CD1c-positive myeloid dendritic cell (primary cell): ENCODE measurements around the gene NXPH2.
"Not testable (repeated sequence)": the region's sequence is repeated elsewhere in the genome, so short reads cannot be mapped to it uniquely, and the experiment has no call there.

Experiments used
- DNase-seq: peaks from one replicate; pipeline ENCODE4 v3.0.0-alpha.2; 2016; ENCODE audit errors: extremely low spot score

The NXPH2 gene

DNA sequence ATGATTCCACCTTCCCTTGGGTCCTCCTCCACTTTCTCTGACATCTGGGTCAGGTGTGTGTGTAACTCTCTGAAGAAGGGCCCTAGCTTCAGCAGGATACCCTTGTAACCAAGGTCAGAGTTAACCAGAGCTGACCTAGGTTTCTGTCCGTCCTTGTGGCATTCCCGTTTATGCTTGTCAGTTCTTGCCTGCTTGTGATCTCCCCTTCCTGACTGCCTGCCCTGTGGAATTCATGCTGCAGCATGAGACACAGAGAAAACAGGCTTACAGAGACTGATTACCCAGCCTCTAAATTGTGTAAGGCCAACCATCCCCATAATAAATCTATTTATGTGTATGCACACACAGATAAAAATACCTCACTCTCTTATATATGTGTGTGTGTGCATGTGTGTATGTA, 22.8 kb downstream of the NXPH2 start:
- DNase-seq = no peak

DNA sequence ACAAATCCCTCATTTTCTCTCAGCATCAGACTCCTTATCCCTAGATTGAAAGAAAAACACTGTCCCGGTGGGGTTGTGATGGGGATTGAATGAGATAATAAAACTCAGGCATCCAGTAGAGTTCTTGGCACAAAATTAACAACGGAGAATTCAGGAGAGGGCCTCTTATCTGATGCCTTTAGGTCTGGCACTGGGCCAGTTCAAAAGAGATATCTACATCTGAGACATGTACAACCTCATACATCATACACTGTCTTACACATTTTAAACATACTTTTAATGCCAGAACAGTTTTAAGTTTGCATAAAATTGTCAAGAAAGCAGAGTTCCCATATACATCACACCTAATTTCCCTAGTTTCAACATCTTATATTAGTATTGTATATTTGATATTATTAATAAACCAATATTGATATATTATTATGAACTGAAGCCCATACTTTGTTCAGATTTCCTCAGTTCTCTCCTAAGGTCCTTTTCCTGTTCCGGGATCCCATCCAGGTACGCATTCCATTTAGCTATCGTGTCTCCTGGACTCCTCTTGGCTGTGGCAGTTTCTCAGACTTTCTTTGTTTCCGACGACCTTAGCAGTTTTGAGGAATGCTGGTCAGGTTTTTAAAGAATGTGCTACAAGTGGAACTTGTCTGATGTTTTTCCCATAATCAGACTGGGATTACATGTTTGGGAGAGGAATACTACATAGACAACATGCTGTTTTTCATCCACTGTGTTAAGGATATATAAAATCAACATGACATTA, 27.8 kb downstream of the NXPH2 start:
- DNase-seq = no peak

DNA sequence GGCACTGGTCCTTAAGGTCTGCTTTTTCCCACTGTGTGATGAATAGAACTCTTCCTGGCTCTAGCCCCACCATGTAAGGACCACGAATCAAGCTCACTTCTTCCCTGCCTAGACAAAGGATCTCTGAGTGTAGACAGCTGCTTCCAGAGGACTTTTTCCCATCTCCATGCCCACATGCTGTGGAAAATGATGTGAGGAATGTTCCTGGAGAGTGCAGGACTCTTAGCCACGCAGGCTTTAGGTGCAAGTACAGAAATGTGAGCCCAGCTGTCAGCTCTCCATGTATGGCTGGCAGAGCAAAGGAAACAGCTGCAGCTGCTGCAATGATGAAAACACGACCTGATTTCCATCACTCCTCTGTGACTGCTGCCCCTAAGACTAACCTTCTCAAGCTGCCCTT, 35.5 kb downstream of the NXPH2 start:
- no peak for DNase-seq

DNA sequence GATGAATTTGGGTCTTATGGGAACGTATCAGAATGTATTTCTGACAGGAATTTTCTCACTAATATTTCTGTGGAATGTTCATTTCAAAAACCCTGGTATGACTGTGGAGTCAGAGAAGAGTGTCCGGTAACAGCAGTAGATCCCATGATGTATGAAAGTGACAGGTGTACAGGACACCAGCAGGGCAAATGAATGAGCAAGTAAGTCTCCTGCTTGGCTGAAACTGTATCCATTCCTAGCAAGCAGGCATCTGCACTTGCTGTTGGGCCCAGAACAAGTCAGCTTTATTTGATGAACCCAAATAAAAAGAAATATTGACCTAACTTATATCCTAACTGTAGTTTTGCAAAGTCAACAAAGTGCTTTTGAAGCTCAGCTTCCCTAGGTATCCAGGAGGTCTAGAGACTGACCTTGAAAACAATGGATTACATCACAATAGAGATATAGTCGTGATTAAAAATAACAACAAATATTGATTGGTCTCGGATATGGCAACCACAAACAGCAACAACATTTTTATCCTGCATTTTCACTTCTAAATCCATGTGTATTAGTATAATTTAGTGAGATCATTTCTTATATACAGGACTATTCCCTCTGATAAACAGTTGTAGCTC, 37.6 kb downstream of the NXPH2 start:
- no peak for DNase-seq

DNA sequence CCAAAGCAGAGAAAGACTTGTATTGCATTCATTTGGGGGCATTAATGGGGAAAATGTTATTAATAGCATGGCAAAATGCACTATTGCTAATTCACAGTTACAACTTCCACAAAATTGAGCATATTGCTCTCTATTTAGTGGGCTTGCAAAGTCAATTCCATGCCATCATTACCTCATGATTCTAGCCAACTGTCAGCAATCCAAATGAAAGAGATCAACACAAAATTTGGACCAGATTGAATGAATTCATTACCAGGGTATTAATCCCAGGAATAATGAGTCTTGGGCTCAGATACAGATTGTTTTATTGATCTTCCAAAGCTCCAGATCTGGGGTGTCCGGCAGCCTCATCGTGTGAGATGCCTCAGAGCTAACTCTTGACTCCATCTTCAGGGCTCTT, 38.3 kb downstream of the NXPH2 start:
- no peak for DNase-seq

DNA sequence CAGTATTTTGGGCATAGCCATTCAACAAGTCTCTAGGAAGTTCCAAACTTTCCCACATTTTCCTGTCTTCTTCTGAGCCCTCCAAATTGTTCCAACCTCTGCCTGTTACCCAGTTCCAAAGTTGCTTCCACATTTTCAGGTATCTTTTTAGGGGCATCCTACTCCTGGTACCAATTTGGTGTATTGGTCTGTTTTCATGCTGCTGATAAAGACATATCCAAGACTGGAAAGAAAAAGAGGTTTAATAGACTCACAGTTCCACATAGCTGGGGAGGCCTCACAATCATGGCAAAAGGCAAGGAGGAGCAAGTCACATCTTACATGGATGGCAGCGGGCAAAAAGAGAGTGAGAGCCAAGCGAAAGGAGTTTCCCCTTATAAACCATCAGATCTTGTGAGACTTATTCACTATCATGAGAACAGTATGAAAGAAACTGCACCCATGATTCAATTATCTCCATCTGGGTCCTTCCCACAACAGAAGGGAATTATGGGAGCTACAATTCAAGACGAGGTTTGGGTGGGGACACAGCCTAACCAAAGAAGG, 43.1 kb downstream of the NXPH2 start:
- DNase-seq = not testable (repeated sequence)

DNA sequence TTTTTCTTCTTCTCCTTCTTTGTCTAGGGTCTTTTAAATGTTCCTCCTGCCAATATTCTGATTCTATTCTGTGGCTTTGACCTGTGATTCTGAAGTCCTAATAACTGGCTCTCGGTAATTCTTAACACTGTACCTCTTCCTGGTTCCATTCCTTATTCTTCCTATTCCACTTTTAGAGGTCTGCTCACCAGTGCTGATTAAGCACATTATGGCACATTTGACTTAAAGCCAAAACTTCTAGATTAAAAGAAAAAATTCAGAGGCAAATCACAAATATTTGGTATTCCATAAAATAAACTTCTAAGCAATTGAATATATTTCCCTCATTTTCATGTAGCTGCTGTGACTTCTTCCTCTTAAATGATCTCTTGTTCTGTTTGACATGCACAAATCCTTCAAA, 47.5 kb downstream of the NXPH2 start:
- no peak for DNase-seq

DNA sequence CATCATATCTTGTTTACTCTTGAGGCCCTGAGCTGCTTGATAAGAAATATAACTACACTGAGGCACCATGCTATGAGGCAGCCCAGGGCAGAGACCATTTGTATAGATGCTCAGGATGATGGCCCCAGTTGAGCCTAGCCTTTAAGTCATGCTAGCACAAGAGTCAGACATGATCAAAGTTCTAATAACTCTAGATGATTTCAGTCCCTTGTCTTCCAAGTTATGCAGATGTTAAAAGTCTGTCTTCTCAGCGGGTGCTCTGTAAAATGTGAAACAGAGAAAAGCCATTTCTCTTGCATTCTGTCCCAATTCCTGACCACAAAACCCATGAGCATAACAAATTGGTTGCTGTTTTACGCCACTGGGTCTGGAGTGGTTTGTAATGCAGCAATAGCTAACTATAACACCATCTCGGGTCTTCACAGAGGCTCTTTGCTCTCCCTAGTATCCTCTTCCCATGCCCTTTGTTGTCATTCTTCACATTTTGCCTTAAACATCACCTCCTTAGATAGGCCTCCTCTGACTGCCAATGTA, 49.6 kb downstream of the NXPH2 start:
- DNase-seq = no peak

DNA sequence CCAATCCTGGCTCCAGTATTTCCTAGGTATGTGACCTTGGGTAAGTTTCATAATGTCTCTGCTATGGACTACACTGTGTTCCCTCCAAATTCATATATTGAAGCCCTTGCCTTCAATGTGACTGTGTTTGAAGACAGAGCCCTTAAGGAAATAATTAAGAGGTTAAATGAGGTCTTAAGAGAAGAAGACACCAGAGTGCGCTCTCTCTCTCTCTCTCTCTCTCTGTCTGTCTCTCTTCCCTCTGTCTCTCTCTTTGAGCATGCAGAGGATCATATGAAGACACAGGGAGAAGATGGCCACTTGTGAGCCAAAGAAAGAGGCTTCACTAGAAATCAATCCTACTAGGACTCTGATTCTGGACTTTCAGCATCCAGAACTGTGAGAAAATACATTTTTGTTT, 52.2 kb downstream of the NXPH2 start:
- no peak for DNase-seq

DNA sequence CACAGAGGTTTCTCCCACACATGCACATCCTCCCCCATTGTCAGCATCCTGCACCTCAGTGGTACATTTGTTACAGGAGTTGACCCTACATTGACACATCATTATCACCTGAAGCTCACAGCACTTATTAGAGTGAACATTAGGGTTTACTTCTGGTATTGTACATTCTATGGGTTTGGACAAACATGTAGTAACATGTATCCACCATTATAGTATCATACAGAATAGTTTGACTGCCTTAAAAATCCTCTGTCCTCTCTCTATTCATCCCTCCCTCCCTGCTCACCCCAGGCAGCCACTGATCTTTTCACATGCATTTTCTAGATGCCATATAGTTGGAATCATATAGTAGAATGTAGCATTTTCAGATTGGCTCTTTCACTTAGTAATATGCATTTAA, 53.5 kb downstream of the NXPH2 start:
- no peak for DNase-seq

DNA sequence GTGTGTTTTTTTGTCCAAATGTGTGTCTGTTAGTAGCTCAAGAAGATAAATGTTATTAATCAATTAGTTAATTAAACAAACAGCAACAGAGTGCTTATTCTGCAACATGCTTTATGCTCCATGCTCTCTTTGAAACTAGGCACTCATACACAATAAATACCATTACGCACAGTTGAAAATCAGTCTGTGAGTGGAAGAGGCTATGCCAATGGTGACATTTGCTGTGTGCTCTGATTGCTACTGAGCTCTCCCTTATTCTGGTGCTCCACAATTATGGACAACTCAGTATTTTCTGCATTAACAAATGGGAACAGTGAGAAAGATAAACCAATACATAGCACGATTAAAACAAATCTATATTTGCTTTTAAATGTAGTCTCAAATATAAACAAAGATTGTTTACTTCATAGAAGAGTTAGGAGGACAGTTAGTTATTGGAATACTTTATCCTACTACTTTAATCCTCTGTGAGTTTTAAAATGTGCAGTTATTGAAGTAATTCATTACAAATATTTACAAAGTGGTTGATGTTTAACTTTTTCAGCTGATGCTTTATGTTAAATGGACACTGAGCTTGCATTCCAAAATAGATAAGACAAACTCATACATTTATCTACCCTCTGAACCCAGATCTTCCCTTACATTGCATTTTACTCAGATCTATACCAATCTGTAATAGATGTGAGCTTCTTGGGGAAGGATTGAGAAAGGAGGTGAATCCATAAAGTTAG, 55.3 kb downstream of the NXPH2 start:
- DNase-seq = no peak

DNA sequence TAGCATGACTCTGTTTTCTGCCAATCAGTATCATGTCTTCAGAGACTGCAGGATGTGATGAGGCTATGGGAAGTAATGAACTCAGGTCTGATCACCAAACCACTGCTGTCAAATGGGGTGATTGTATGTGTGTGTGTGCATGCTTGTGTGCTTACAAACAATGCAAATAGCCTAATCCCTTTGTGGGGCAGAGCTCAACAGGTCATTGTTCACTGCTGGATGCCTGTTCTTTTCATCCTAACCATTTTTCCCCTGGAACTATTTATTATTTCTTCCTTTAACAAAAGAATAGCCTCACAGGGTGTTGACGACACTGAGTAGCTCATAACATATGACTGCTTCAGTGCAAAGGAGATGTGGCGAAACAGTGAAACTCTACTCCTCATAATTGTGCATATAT, 55.9 kb downstream of the NXPH2 start:
- no peak for DNase-seq

DNA sequence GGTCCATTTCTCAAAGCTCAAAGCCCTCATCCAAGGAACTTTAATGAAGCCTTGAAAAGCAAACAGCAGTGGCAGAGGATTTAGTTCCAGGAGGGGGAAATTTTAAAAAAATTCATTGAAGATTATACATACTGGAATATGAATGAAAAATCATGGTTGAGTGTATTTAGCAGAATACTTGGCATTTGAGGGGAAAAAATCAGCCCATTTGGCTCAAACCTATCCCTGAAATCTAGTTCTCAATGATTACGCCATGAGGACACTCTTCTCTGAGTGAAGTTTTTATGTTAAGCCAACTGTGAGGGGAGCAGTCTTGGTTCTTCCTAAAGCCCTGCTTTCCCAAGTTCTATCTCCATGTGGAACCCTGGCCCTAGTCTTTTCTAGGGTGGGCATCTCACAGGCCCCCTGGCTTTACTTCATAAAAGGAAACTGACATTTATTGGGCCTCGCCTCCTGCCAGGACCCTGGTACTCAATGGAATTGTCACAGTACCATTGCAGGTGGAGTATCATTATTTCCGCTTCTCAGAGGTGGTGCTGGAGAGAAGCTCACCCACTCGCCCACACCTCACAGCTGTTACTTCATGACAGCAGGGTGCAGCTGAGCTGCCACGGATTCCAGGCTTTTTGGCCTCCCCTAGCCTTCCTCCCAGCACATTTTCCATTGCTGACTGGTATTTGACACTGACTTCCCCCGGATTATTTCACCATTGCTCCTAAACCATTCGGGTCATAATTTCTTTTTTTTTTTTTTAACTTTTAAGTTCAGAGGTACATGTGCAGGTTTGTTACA, 56.8 kb downstream of the NXPH2 start:
- DNase-seq = no peak

DNA sequence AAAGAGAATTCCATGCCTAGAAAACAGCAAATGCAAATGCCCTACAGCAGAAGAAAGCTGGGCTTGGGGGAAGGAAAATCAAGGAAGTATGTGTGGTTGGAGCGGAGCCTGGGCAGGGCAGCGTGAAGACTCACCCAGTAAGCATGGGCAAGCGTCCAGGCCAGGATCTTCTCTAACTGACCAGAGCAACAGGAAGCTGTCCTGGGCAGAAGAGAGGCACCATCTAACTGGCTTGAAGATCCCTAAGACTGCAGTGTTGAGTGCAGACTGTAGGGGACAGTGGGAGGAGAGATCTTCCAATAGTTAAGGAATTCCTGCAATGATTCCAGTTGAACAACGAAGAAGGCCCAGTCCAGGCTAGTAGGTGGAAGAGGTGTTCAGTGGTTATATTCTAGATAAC, 57.9 kb downstream of the NXPH2 start:
- no peak for DNase-seq

DNA sequence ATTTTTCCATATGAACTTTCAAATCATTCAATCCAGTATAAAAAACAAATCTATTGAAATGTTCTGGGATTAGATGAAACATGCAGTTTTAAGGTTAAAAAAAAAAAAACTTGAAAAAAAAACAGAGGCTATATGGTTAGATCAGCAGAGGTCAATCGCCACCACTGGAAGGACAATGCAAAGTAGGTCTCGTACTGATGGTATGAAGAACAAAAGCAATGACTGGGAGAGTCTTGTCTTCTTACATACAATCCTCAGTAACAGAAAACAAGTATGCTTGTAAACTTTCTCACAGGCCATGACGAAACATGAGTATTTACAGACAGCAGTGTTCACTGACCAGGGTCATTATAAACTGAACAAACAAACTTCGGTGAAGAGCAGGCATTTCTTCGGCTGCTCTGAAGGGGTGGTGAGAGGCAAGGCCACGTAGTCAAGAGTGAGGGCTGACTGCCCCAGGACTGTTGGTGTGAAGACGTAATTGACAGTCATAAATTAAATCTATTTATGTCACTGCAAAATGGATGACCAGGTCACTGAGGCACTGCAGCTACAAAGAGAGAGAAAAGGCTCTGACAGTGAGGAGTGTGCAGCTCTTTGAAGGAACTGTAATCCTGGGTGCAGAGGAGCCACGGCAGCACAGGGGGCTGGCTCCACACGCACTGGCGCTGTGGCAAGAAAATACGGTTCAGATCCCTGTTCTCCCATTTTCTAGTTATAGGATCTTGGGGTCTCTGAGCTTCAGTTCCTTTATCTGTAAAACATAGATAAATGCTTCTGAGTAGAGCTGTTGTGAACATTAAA, 60.0 kb downstream of the NXPH2 start:
- DNase-seq = no peak

DNA sequence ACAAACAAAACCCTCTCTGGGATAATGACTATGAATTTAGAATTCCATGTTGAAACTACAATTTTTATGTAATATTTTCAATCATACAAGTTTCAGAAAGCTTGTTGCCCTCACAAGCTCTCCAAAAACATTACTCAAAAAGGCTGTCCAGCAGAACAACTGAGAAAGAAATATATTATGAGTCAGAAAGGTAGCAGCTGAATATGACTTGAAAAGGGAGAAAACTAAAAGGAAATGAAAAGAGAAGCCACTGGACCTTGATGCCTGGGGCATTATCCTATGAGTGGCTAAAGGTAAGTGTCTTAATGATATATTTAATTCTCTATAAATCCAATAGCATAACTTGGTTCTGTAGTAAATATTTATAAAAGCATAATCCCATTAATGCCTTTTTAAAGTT, 61.8 kb downstream of the NXPH2 start:
- DNase-seq = no peak

DNA sequence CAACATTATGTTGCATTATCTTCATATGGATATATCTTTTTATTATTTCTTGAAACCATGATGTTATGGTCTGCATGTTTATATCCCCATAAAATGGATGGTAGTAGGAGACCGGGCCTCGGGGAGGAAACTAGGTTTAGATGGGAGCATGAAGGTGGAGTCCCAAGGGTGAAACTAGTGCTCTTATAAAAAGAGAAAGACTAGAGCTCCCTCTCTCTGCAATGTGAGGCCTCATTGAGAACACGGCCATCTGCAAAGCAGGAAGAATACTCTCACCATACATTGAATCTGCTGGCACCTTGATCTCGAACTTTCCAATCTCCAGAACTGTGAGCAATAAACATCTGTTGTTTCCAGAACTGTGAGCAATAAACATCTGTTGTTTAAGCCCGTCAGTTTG, 64.0 kb downstream of the NXPH2 start:
- DNase-seq = no peak

DNA sequence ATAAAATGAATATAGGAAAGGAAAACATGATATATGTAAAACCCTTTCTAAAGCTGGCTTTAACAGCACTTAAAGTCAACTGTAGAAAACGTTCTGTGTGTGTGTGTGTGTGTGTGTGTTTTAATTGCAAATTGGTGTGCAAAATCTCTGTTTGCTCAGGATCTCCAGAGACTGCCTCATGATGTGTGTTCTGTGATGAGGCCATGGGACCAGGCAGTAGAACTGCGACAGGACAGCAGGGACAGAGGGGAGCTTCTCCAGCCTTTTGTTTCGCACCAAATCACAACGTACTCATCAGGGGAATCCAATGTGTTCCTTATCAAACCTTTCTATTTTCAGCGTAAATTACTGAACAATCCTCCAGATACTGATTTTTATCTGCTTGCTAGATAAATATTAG, 66.7 kb downstream of the NXPH2 start:
- no peak for DNase-seq

DNA sequence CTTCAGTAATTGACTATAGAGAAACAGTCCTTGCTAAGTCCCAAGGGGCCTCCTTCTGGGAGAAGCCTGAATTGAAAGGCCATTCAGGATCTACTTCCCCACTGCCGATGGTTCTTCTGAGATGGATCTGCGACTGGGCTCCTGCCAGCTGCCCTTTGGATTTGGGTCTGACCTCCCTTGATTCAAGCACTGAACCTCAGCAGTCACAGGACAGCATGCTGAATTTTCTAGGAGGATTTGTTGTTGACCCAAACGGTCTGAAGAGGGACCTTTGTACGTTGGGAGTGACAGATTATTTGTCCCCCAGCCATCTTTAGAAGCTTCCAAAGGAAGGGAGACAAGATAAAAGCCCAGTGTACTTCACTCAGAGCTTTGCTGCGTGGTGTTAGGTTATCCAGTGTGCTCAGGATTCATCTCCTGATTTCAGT, 67.1 kb downstream of the NXPH2 start:
- no peak for DNase-seq

DNA sequence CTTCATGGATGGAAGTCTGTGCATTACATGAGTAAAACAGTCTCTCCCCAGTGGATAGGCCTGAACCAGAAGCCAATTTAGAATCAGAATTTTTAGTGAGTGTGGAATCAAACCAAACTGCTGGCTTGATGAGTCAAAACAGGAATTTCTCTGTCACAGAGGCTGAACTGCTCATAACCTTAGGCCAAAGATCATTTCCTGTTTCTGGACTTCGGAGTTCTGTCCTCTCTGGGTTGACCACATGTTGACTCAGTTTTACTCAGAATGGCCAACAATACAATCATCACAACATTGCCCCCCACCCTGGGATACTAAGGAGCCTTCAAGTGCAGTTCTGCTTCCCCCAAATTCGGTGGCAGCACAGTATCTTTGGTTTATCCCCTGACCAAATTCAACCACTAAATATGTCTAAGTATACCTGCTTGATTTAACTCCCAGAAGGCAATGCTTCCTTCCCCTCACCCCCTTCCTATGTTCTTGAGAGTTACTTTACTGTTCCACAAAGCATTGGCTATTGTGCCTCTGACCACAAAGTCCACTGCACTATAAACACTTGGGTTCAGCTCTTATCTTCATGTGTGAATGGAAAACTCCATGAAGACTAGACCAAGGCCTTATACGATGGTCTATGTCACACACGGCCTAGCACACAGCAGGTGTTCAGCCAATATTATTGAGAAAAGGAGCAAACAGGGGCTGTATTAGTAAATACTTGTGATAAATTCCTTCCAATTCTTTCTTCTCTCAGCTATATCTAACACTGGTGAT, 67.8 kb downstream of the NXPH2 start:
- DNase-seq = peak; percentile 88
